ENCODE measurements around the gene CCL25. TPM values are rescaled to one million over a fixed set of nuclear protein-coding genes. Genes with fewer than 3 reads are reported as not detected.
A peak's percentile ranks its signal among the peaks of the same experiment; 100 is the strongest.
"Not testable (repeated sequence)": the region's sequence is repeated elsewhere in the genome, so short reads cannot be mapped to it uniquely, and the experiment has no call there.

The CCL25 gene
- total RNA-seq = not detected in 2 replicates

GRCh38 chr19:8052464-8052859 is at the start of gene CCL25:
Gene CCL25, plus strand, starts transcription at chr19:8052760. Its CDS starts 290 bp downstream, at chr19:8053050.
- DNase-seq (ENCODE audit: low read depth, low spot score) = no peak

- DNase-seq (ENCODE audit: low read depth, low spot score) = no peak
Measured at GRCh38 chr19:8004001-8004400, 48.6 kb upstream of the CCL25 start.

GRCh38 chr19:8004723-8005513 is 47.6 kb upstream of the CCL25 start:
- no peak for DNase-seq (ENCODE audit: low read depth, low spot score)

- peak; percentile 50 for DNase-seq (ENCODE audit: low read depth, low spot score)
Measured at GRCh38 chr19:8005534-8006256, 46.9 kb upstream of the CCL25 start, which contains the start of gene ELAVL1. Gene ELAVL1, minus strand, starts transcription at chr19:8005641. Its CDS starts 13,826 bp downstream, at chr19:7991815.

- DNase-seq (ENCODE audit: low read depth, low spot score) = no peak
Measured at GRCh38 chr19:8017808-8018207, 34.8 kb upstream of the CCL25 start.

GRCh38 chr19:8020681-8021080 is 31.9 kb upstream of the CCL25 start:
- DNase-seq (ENCODE audit: low read depth, low spot score) = no peak

GRCh38 chr19:8021374-8021773 is 31.2 kb upstream of the CCL25 start:
- no peak for DNase-seq (ENCODE audit: low read depth, low spot score)

GRCh38 chr19:8022275-8022674 is 30.3 kb upstream of the CCL25 start:
- no peak for DNase-seq (ENCODE audit: low read depth, low spot score)

- no peak for DNase-seq (ENCODE audit: low read depth, low spot score)
Measured at GRCh38 chr19:8023371-8023770, 29.2 kb upstream of the CCL25 start.

- DNase-seq (ENCODE audit: low read depth, low spot score) = not testable (repeated sequence)
Measured at GRCh38 chr19:8024256-8024655, 28.3 kb upstream of the CCL25 start.

- no peak for DNase-seq (ENCODE audit: low read depth, low spot score)
Measured at GRCh38 chr19:8025316-8025715, 27.2 kb upstream of the CCL25 start.

GRCh38 chr19:8028951-8029491 is 23.5 kb upstream of the CCL25 start:
- DNase-seq (ENCODE audit: low read depth, low spot score) = no peak

- no peak for DNase-seq (ENCODE audit: low read depth, low spot score)
Measured at GRCh38 chr19:8030960-8031359, 21.6 kb upstream of the CCL25 start.

GRCh38 chr19:8033287-8034177 is 19.0 kb upstream of the CCL25 start:
- DNase-seq (ENCODE audit: low read depth, low spot score) = not testable (repeated sequence)

GRCh38 chr19:8034178-8034525 is 18.4 kb upstream of the CCL25 start:
- DNase-seq (ENCODE audit: low read depth, low spot score) = no peak

- DNase-seq (ENCODE audit: low read depth, low spot score) = no peak
Measured at GRCh38 chr19:8036434-8037099, 16.0 kb upstream of the CCL25 start.

- DNase-seq (ENCODE audit: low read depth, low spot score) = no peak
Measured at GRCh38 chr19:8038815-8039214, 13.7 kb upstream of the CCL25 start.

GRCh38 chr19:8039231-8039630 is 13.3 kb upstream of the CCL25 start:
- no peak for DNase-seq (ENCODE audit: low read depth, low spot score)

GRCh38 chr19:8041531-8041931 is 11.0 kb upstream of the CCL25 start:
- no peak for DNase-seq (ENCODE audit: low read depth, low spot score)

GRCh38 chr19:8042900-8043299 is 9.7 kb upstream of the CCL25 start:
- no peak for DNase-seq (ENCODE audit: low read depth, low spot score)

GRCh38 chr19:8044018-8044417 is 8.5 kb upstream of the CCL25 start:
- no peak for DNase-seq (ENCODE audit: low read depth, low spot score)
